Activated T-cell treated with anti-CD3 and anti-CD28 coated beads, Interleukin-2, amount 50 U/mL, for 24 hours (primary cell): ENCODE results near the gene CAMKK2.

Experiments used
- DNase-seq: peaks from one replicate; pipeline ENCODE4 v3.0.0-alpha.2; 2020
- H3K27ac Mint-ChIP-seq: 2 replicates; pipeline ENCODE4 v1.8.0; 2020; ENCODE audit warnings: mild to moderate bottlenecking, mixed read lengths
- H3K27me3 Mint-ChIP-seq: 2 replicates; pipeline ENCODE4 v1.8.0; 2020; ENCODE audit warnings: mixed read lengths
- H3K36me3 Mint-ChIP-seq: 2 replicates; pipeline ENCODE4 v1.8.0; 2020; ENCODE audit warnings: low read depth, mixed read lengths
- H3K4me1 Mint-ChIP-seq: 2 replicates; pipeline ENCODE4 v1.8.0; 2020; ENCODE audit warnings: low read depth, mixed read lengths
- H3K4me3 Mint-ChIP-seq: 2 replicates; pipeline ENCODE4 v1.8.0; 2020; ENCODE audit warnings: mild to moderate bottlenecking, moderate library complexity, mixed read lengths
- H3K9me3 Mint-ChIP-seq: 2 replicates; pipeline ENCODE4 v1.8.0; 2020; ENCODE audit warnings: mixed read lengths

CAMKK2 gene

DNA sequence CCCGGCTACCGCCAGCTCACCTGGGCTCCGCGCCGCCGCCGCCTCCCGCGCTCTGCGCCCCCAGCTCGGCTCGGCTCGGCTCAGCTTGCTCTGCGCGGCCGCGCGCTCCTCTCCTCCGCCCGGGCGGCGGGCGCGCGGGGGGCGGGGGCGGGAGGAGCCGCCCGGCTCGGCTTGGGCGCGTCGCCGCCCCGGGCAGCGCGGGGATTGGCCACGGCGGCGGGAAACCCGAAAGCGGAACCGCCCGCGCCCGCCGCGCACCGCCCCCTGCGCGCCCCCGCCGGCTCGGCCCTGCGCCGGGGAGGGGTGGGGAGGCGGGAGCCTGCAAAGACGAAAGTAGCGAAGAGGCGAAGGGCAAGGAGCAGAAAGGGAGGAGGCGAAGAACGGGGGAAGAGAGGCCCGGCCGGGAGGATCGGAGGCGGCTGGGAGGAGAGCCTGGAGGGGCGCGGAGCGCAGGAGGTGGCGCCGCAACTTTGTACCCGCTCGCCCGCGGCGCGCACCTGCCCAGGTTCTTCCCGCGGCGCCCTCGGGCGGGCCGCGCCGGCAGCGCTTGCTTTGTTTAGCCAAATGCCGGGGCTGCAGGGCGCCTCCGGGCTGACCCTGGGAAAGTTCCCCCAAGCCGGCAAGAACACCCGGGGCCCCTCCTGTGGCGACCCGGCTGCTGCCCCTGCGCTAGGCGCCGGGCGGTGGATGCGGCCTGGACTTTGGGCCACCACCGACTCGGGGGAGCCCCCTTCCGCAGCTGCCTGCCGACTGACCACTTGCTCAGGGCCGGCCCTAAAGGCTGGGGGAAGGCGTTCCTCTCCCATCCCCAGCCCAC, at the start of gene CAMKK2:
Gene CAMKK2 (minus strand): TSS at position 92 of the 817 bp plus-strand sequence. CDS start 22,183 bp downstream, outside the sequence.
- Mint-ChIP-seq H3K4me1 (peaks cover 37% of the 10 kb centered on the region), H3K36me3 (peaks cover 32% of the 10 kb centered on the region), H3K27ac (peak within 1 kb of the TSS; percentile 89), H3K27me3 (no peaks in the 10 kb centered on the region), H3K4me3 (peak within 1 kb of the TSS; percentile 92), H3K9me3 (no peaks in the 10 kb centered on the region)
- DNase-seq = peak; percentile 94

DNA sequence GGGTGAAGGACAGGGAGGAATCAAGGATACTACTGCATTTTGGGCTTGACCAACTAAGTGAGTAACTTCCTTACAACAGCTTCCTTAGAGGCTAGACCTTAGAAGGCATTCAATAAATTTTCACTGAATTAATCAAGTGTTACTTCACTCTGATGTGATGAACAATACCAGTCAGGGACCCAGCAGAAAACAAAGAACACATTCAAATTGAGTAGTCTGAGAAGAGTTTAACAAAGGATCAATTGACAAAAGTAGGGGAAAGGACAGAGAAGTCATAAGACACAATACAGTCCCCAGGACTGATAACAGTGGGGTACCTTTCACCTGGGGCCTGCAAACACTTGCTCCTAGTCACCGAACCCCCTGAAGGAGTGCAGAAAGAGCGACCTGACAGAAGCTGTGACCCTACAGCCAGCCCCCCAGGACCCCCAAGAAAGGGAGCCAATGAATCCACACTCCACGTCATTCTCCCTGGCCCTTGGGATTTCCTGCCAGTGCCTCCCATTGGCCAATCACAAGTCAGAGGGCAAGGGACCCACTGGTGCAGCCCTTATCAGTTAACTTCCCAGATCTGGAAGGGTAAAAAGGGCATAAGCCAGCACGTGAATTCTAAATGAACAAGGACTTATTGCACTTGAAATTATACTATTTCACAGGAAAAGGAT, 48.8 kb upstream of the CAMKK2 start:
- no peak overlapping the region for H3K4me3 Mint-ChIP-seq
- peaks cover 90% of the 10 kb centered on the region for H3K36me3 Mint-ChIP-seq
- H3K27me3 Mint-ChIP-seq = no peaks in the 10 kb centered on the region
- H3K4me1 Mint-ChIP-seq = peaks cover 29% of the 10 kb centered on the region
- H3K27ac Mint-ChIP-seq = peak overlapping the region; percentile 81
- no peak for DNase-seq
- no peaks in the 10 kb centered on the region for H3K9me3 Mint-ChIP-seq

- no peaks in the 10 kb centered on the region for H3K9me3 Mint-ChIP-seq
- no peak for DNase-seq
- H3K27me3 Mint-ChIP-seq = no peaks in the 10 kb centered on the region
- H3K4me3 Mint-ChIP-seq = no peak overlapping the region
- H3K27ac Mint-ChIP-seq = peak overlapping the region; percentile 81
- H3K36me3 Mint-ChIP-seq = peaks cover 91% of the 10 kb centered on the region
- H3K4me1 Mint-ChIP-seq = peaks cover 25% of the 10 kb centered on the region
Measured at GRCh38 chr12:121344506-121344905, 48.0 kb upstream of the CAMKK2 start.

GRCh38 chr12:121337416-121337815, 40.9 kb upstream of the CAMKK2 start:
- peak overlapping the region; percentile 66 for H3K27ac Mint-ChIP-seq
- peaks cover 2% of the 10 kb centered on the region for H3K4me1 Mint-ChIP-seq
- peaks cover 87% of the 10 kb centered on the region for H3K36me3 Mint-ChIP-seq
- no peaks in the 10 kb centered on the region for H3K27me3 Mint-ChIP-seq
- no peaks in the 10 kb centered on the region for H3K9me3 Mint-ChIP-seq
- no peak for DNase-seq
- no peak overlapping the region for H3K4me3 Mint-ChIP-seq

GRCh38 chr12:121334513-121335343, 38.2 kb upstream of the CAMKK2 start:
- Mint-ChIP-seq H3K36me3 (peaks cover 90% of the 10 kb centered on the region), H3K9me3 (no peaks in the 10 kb centered on the region), H3K4me1 (peaks cover 2% of the 10 kb centered on the region), H3K27ac (no peak overlapping the region), H3K27me3 (no peaks in the 10 kb centered on the region), H3K4me3 (no peak overlapping the region)
- DNase-seq = no peak

GRCh38 chr12:121333747-121334146, 37.2 kb upstream of the CAMKK2 start:
- peaks cover 2% of the 10 kb centered on the region for H3K4me1 Mint-ChIP-seq
- no peaks in the 10 kb centered on the region for H3K27me3 Mint-ChIP-seq
- H3K27ac Mint-ChIP-seq = no peak overlapping the region
- H3K9me3 Mint-ChIP-seq = no peaks in the 10 kb centered on the region
- H3K4me3 Mint-ChIP-seq = no peak overlapping the region
- DNase-seq = no peak
- H3K36me3 Mint-ChIP-seq = peaks cover 90% of the 10 kb centered on the region

DNA sequence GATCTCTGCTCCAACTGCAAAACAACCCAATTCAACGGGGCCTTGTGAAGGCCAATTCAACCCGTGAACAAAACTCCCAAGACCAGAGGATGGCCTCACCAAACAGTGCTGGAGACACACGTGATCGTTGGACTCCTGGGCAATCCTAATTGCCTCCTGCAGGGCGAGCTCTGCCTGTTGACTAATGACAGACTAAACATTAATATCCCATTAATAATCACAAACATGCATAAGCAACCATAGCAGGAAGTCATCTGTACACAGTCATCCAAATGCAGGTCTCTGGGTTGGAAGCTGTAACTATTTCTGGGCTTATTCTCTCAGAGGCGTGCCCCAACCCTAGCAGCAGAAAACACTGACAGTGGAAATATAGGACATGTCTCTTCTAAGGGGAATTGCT, 34.7 kb upstream of the CAMKK2 start:
- Mint-ChIP-seq H3K36me3 (peaks cover 96% of the 10 kb centered on the region), H3K4me1 (peaks cover 2% of the 10 kb centered on the region), H3K9me3 (no peaks in the 10 kb centered on the region), H3K4me3 (no peak overlapping the region), H3K27ac (peak overlapping the region; percentile 6), H3K27me3 (no peaks in the 10 kb centered on the region)
- DNase-seq = no peak

GRCh38 chr12:121330692-121331091, 34.2 kb upstream of the CAMKK2 start:
- Mint-ChIP-seq H3K27ac (no peak overlapping the region), H3K27me3 (no peaks in the 10 kb centered on the region), H3K9me3 (no peaks in the 10 kb centered on the region), H3K4me3 (no peak overlapping the region), H3K4me1 (peaks cover 2% of the 10 kb centered on the region), H3K36me3 (peaks cover 96% of the 10 kb centered on the region)
- no peak for DNase-seq

DNA sequence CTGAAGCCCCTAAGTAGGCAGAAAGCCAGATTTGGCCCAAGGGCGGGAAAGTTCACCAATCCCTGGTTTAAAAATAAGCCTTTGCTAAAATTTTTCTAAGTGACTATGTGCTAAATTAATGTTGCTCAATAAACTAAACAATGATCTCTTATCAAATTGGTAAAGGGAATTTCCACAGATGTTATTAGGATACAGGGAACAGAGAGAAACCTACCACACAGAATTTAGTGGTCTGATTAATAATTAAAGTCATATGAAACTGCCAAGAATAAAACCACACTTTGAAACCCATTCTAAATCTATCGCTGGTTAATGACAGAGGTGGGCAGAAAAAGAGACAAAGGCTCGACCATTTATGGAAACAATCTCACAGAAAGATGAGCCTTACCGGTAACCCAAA, 33.7 kb upstream of the CAMKK2 start:
- DNase-seq = no peak
- Mint-ChIP-seq H3K9me3 (no peaks in the 10 kb centered on the region), H3K27ac (no peak overlapping the region), H3K27me3 (no peaks in the 10 kb centered on the region), H3K36me3 (peaks cover 94% of the 10 kb centered on the region), H3K4me1 (peaks cover 2% of the 10 kb centered on the region), H3K4me3 (no peak overlapping the region)

- no peak for DNase-seq
- H3K36me3 Mint-ChIP-seq = peaks cover 94% of the 10 kb centered on the region
- H3K4me1 Mint-ChIP-seq = no peaks in the 10 kb centered on the region
- no peaks in the 10 kb centered on the region for H3K27me3 Mint-ChIP-seq
- H3K9me3 Mint-ChIP-seq = no peaks in the 10 kb centered on the region
- no peak overlapping the region for H3K27ac Mint-ChIP-seq
- no peak overlapping the region for H3K4me3 Mint-ChIP-seq
Measured at GRCh38 chr12:121328620-121329019, 32.1 kb upstream of the CAMKK2 start.

DNA sequence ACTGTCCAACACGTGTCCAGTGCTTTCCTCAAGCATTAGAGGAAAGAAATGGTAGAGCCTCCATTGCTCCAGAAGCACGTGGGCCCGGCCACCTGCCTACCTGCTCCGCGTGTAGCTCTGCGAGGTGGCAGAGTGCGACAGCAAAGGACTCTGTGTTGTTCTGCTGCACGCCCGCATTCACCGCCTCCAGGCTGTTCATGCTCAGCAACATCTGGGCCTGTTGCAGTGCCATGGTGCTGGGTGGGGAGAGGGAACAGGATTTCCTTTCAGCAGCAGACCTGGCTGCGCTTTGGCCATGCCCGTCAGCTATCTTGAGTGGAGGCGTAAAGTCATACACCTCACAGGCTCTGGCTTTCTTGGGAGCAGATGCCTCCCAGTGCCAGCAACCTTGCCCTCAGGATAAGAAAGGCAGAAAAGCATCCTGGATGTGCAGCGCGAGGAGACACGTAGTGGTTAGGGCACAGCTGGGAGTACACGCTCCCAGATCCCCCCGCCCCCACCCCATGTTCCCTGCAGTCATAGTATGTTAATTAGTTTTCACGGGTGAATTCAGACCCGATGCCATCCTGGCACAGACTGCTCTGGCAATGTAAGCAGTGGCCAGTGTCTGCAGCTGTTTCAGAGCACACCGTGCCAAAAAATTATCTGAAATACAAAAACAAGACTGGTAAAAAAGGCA, 30.6 kb upstream of the CAMKK2 start:
- H3K27ac Mint-ChIP-seq = peak overlapping the region; percentile 34
- peaks cover 95% of the 10 kb centered on the region for H3K36me3 Mint-ChIP-seq
- H3K27me3 Mint-ChIP-seq = no peaks in the 10 kb centered on the region
- no peaks in the 10 kb centered on the region for H3K9me3 Mint-ChIP-seq
- no peak for DNase-seq
- no peak overlapping the region for H3K4me3 Mint-ChIP-seq
- H3K4me1 Mint-ChIP-seq = no peaks in the 10 kb centered on the region

DNA sequence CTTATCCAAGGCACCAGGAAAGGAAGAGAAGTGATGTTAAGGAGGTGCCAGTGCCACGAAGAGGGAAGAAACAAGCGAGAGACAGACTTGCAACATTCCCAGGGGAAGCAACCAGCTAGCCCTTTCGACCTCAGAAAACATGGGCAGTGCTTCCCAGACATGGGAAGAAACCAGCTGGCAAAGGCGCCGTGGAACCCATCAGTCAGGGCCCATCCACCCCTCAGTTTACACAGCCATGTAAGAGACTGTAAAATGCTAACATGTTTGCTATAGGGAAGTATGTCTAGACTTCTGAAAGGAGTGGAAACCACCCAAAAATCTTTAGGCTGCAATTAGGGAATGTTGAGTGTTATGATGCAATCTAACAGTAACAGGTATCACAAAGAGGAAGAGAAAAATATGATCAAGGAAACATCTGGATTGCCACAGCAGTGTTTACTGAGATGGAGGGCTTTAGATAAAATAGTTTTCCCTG, 29.4 kb upstream of the CAMKK2 start:
- Mint-ChIP-seq H3K4me1 (no peaks in the 10 kb centered on the region), H3K36me3 (peaks cover 91% of the 10 kb centered on the region), H3K27me3 (no peaks in the 10 kb centered on the region), H3K9me3 (no peaks in the 10 kb centered on the region), H3K4me3 (no peak overlapping the region), H3K27ac (peak overlapping the region; percentile 14)
- no peak for DNase-seq

GRCh38 chr12:121323908-121324307, 27.4 kb upstream of the CAMKK2 start:
- Mint-ChIP-seq H3K27ac (no peak overlapping the region), H3K36me3 (peaks cover 83% of the 10 kb centered on the region)

GRCh38 chr12:121318121-121318520, 21.6 kb upstream of the CAMKK2 start:
- H3K4me1 Mint-ChIP-seq = peaks cover 28% of the 10 kb centered on the region
- no peaks in the 10 kb centered on the region for H3K27me3 Mint-ChIP-seq
- no peak for DNase-seq
- no peak overlapping the region for H3K4me3 Mint-ChIP-seq
- H3K9me3 Mint-ChIP-seq = no peaks in the 10 kb centered on the region
- H3K27ac Mint-ChIP-seq = peak overlapping the region; percentile 49
- H3K36me3 Mint-ChIP-seq = peaks cover 83% of the 10 kb centered on the region

More at GRCh38 chr12:121323908-121324307, 27.4 kb upstream of the CAMKK2 start:
- no peak for DNase-seq
- Mint-ChIP-seq H3K4me3 (no peak overlapping the region), H3K4me1 (no peaks in the 10 kb centered on the region), H3K27me3 (no peaks in the 10 kb centered on the region), H3K9me3 (no peaks in the 10 kb centered on the region)
